Stimulated activated naive CD4-positive, alpha-beta T cell (primary cell): ENCODE data around the gene LDHAL6A.
"Not testable (repeated sequence)": the region's sequence is repeated elsewhere in the genome, so short reads cannot be mapped to it uniquely, and the experiment has no call there.

Experiments
- DNase-seq, 6 experiments: peaks; one replicate each; lab custom pipeline; 2025; lab: John Stamatoyannopoulos, UW

Gene LDHAL6A

GRCh38 chr11:18455686-18456372, at the start of gene LDHAL6A:
TSS of gene LDHAL6A (plus strand) at chr11:18455856. CDS start at chr11:18456681, 825 bp downstream.
- no peak for DNase-seq

GRCh38 chr11:18407400-18407799, 48.3 kb upstream of the LDHAL6A start:
- not testable (repeated sequence) for DNase-seq

- no peak for DNase-seq
Measured at GRCh38 chr11:18408558-18409291, 46.9 kb upstream of the LDHAL6A start.

GRCh38 chr11:18416459-18416858, 39.2 kb upstream of the LDHAL6A start:
- no peak for DNase-seq

- DNase-seq, result no peak
Measured at GRCh38 chr11:18419040-18419439, 36.6 kb upstream of the LDHAL6A start.

- DNase-seq, result no peak
Measured at GRCh38 chr11:18420067-18420466, 35.6 kb upstream of the LDHAL6A start.

GRCh38 chr11:18427240-18427639, 28.4 kb upstream of the LDHAL6A start:
- DNase-seq, result no peak

- no peak for DNase-seq
Measured at GRCh38 chr11:18429332-18429731, 26.3 kb upstream of the LDHAL6A start.

- no peak for DNase-seq
Measured at GRCh38 chr11:18438691-18439090, 17.0 kb upstream of the LDHAL6A start.

GRCh38 chr11:18449251-18449650, 6.4 kb upstream of the LDHAL6A start:
- no peak for DNase-seq

GRCh38 chr11:18452927-18453326, 2.7 kb upstream of the LDHAL6A start:
- DNase-seq, result no peak

GRCh38 chr11:18457450-18457849, 1.8 kb downstream of the LDHAL6A start:
- DNase-seq, result no peak

GRCh38 chr11:18459634-18460033, 4.0 kb downstream of the LDHAL6A start:
- DNase-seq, result no peak

- DNase-seq, result no peak
Measured at GRCh38 chr11:18461909-18462308, 6.3 kb downstream of the LDHAL6A start.

GRCh38 chr11:18463439-18463838, 7.8 kb downstream of the LDHAL6A start:
- DNase-seq, result no peak

GRCh38 chr11:18466402-18466801, 10.7 kb downstream of the LDHAL6A start:
- DNase-seq, result no peak

- DNase-seq, result no peak
Measured at GRCh38 chr11:18468059-18468458, 12.4 kb downstream of the LDHAL6A start.

GRCh38 chr11:18468961-18469360, 13.3 kb downstream of the LDHAL6A start:
- no peak for DNase-seq

GRCh38 chr11:18471995-18472394, 16.3 kb downstream of the LDHAL6A start:
- DNase-seq, result no peak

GRCh38 chr11:18472587-18472986, 16.9 kb downstream of the LDHAL6A start:
- no peak for DNase-seq

GRCh38 chr11:18479063-18479462, 23.4 kb downstream of the LDHAL6A start:
- no peak for DNase-seq

- no peak for DNase-seq
Measured at GRCh38 chr11:18485913-18486528, 30.4 kb downstream of the LDHAL6A start.

GRCh38 chr11:18490319-18490718, 34.7 kb downstream of the LDHAL6A start:
- no peak for DNase-seq
